ENCODE data around the gene NPW. TPM values are rescaled to one million over a fixed set of nuclear protein-coding genes. Genes with fewer than 3 reads are reported as not detected.

NPW gene
- total and polyA plus RNA-seq, 9 of the 15 experiments (the other 6 are each of a cell fraction or from before 2014, with no cell fraction given), result 0.14 to 4.0 (median 2.6) TPM; not detected in 4

DNA sequence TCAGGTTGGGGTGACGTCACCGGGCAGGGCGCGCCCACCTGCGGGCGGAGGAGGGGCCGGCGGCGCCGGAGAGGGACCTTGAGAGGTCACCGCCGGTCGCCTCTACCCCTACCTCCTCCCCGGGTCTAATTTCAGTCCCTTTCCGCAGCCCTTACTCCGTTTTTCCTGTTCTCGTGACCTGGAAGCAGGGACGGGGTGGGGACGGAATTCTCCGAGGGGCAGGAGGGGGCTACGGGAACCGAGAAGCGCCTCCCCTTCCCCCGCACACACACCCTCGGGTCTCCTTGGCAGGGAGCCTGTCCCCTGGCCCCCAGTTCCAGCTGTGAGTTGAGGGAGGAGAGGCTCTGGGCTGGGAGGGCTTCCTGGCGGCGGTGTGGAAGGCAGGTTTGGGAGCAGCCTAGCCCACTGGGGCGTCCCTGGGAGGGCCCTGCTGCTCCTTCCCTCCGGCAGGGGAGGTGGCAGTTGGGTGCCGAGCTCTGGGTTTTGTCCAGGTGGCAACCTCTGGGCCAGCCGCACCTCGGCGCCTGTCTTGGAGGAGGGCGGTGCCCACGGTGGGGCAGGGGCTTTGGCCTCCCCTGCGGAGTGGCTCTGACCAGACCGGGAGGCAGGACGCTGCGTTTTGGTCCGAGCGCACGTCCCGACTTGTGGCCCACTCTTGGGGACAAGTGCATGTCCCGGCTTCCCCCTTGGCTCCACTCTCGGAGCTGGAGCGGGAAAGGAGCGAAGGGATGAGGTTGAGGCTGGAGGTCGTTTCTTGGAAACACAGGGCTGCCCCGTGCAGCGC lies 29.0 kb upstream of the NPW start:
- H4K20me1 ChIP-seq (replicated peaks; ENCODE audit: control insufficient read depth, insufficient read depth, low read length), result no peaks in the 10 kb centered on the region; the same call in 1 of the 2 replicates
- in situ Hi-C loops (cut with MboI) (no loop called here), intact Hi-C loops (cut with micrococcal nuclease) (no loop called here)
- H3K9me1 ChIP-seq (ENCODE audit: control insufficient read depth, insufficient read depth, low read length), result no peaks in the 10 kb centered on the region
- H3K9me3 ChIP-seq (replicated peaks; ENCODE audit: control insufficient read depth, insufficient read depth, low read depth, low read length), result no peaks in the 10 kb centered on the region
- POLR2A ChIA-PET, result interaction anchor here (0.7 to 0.8 kb wide), 2 partner anchors 26 to 122 kb away, joined by 3 to 6 read pairs; partner anchors contain the start of gene RPS2
- peak; percentile 33 for ATAC-seq
- H3K4me3 ChIP-seq, result peak overlapping the region; percentile 38
- peaks cover 29 to 68% of the 10 kb centered on the region in 2 experiments for H3K4me1 ChIP-seq (replicated peaks in 1 of 2; ENCODE audit: control insufficient read depth in 2 of 2, insufficient read depth in 2 of 2, low read length in 2 of 2)
- H3K4me2 ChIP-seq (ENCODE audit: insufficient read depth, low read length), result peak overlapping the region; percentile 72
- peak overlapping the region; percentile 63 to 87; a peak in 3 of 4 replicates for H3K9ac ChIP-seq (ENCODE audit: insufficient read depth in 1 of 2, low read depth in 2 of 2, low read length in 2 of 2)
- peaks cover 26% of the 10 kb centered on the region; the same call in 1 of the 3 replicates for H3K36me3 ChIP-seq (ENCODE audit: control insufficient read depth, insufficient read depth, low read length)
- peaks cover 30% of the 10 kb centered on the region for H3K79me2 ChIP-seq (ENCODE audit: control insufficient read depth, insufficient read depth, low read length)
- H3K27ac ChIP-seq (ENCODE audit: extremely low read depth, low read depth, low read length), result peak overlapping the region; percentile 76
- BruUV-seq (replicated peaks), result no TSS peak
- H3K27me3 ChIP-seq (ENCODE audit: control insufficient read depth in 2 of 2, insufficient read depth in 2 of 2, low read length in 2 of 2), result no peaks in the 10 kb centered on the region
- CTCF ChIA-PET (ENCODE audit: low intra/inter-chr PET ratio), result no interaction called here
- no peak for FAIRE-seq
- H2AFZ ChIP-seq (ENCODE audit: low read depth, low read length), result peak overlapping the region; percentile 83
- peak in 3 of 4 experiments; percentile 67 to 76 (median 70) for DNase-seq (ENCODE audit: extremely low read depth in 1 of 4, low spot score in 3 of 4)
- 53% methylated on average over 32 of the region's 50 CpGs for WGBS (ENCODE audit: insufficient coverage, low coverage, missing lambda C conversion rate)
- TF ChIP-seq LCOR (CRISPR knock-in tag; IDR thresholded peaks at IDR 0.05) (no peak), ZNF592 (IDR thresholded peaks at IDR 0.05) (no peak), ATF7 (IDR thresholded peaks at IDR 0.05) (peak; percentile 96), TFE3 (CRISPR knock-in tag; IDR thresholded peaks at IDR 0.05) (no peak), FOXA1 (IDR thresholded peaks at IDR 0.05; ENCODE audit: borderline replicate concordance) (no peak), SIN3B (IDR thresholded peaks at IDR 0.05; ENCODE audit: low read depth) (no peak), SIN3A (IDR thresholded peaks at IDR 0.05; ENCODE audit: borderline replicate concordance in 2 of 2, control insufficient read depth in 1 of 2, low read depth in 2 of 2, low read length in 2 of 2) (no peak), HNRNPL (IDR thresholded peaks at IDR 0.05; ENCODE audit: low read depth, low read length) (no peak), ZNF23 (CRISPR knock-in tag; IDR thresholded peaks at IDR 0.05) (no peak), PTBP1 (IDR thresholded peaks at IDR 0.05; ENCODE audit: low read depth, low read length) (no peak), ELF4 (CRISPR knock-in tag; IDR thresholded peaks at IDR 0.05) (no peak), ZNF408 (CRISPR knock-in tag; IDR thresholded peaks at IDR 0.05; ENCODE audit: low read depth) (no peak), BCL6 (CRISPR knock-in tag; IDR thresholded peaks at IDR 0.05) (no peak), ZNF699 (CRISPR knock-in tag; IDR thresholded peaks at IDR 0.05; ENCODE audit: insufficient replicate concordance) (no peak)
- TF ChIP-seq, protein P1, sequence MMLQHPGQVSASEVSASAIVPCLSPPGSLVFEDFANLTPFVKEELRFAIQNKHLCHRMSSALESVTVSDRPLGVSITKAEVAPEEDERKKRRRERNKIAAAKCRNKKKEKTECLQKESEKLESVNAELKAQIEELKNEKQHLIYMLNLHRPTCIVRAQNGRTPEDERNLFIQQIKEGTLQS (IDR thresholded peaks at IDR 0.05), result peak; percentile 97
- TF ChIP-seq, protein P1 (CRISPR knock-in tag; conservative IDR thresholded peaks at IDR 0.05), result no peak

All from K562 (cell line).